Fibroblast of lung (primary cell): ENCODE data around the gene ARMC8.

Experiments
- CTCF ChIP-seq, 2 donors: IDR thresholded peaks in 1 of 2; conservative IDR thresholded peaks in 1 of 2; 1 replicate in 1 of 2; 2 replicates in 1 of 2; pipeline ENCODE4 v1.5.1; 2011 to 2012; ENCODE audit warnings: low read length in 2 of 2, control low read depth in 1 of 2, inconsistent platforms in 1 of 2, low read depth in 1 of 2, mild to moderate bottlenecking in 1 of 2
- EZH2 ChIP-seq: IDR thresholded peaks from 2 replicates; pipeline ENCODE4 v1.5.1; 2012; ENCODE audit warnings: low read length, control low read depth, mild to moderate bottlenecking; ENCODE audit errors: missing control alignments

GRCh38 chr3:138267083-138267482, 80.0 kb downstream of the ARMC8 start:
- TF ChIP-seq CTCF (conservative IDR thresholded peaks at IDR 0.05 in 1 of 2, IDR thresholded peaks at IDR 0.05 in 1 of 2; ENCODE audit: low read depth in 1 of 2, low read length in 2 of 2) (no peak), EZH2 (no peak)
